HUDEP-2 (cell line): ENCODE results near the gene NFYB.
A peak's percentile ranks its signal among the peaks of the same experiment; 100 is the strongest.
"Not testable (repeated sequence)": the region's sequence is repeated elsewhere in the genome, so short reads cannot be mapped to it uniquely, and the experiment has no call there.

Experiments used
- DNase-seq, 76 experiments: peaks; one replicate each; lab custom pipeline; 2025; ENCODE audit not compliant: unreplicated experiment in 76 of 76; lab: John Stamatoyannopoulos, UW

Gene NFYB

GRCh38 chr12:104122298-104122697 lies 15.7 kb downstream of the NFYB start:
- no peak for DNase-seq

- DNase-seq = no peak
Measured at GRCh38 chr12:104121001-104121400, 17.0 kb downstream of the NFYB start.

- DNase-seq = no peak
Measured at GRCh38 chr12:104115587-104115975, 22.4 kb downstream of the NFYB start.

- DNase-seq = not testable (repeated sequence)
Measured at GRCh38 chr12:104114834-104115586, 23.0 kb downstream of the NFYB start.

GRCh38 chr12:104109446-104110271 lies 28.4 kb downstream of the NFYB start:
- no peak for DNase-seq

GRCh38 chr12:104108755-104109445 lies 29.1 kb downstream of the NFYB start:
- DNase-seq = peak in 72 of 76 experiments; percentile 5 to 81 (median 60)

- DNase-seq = no peak
Measured at GRCh38 chr12:104106965-104107364, 31.0 kb downstream of the NFYB start.

- no peak for DNase-seq
Measured at GRCh38 chr12:104105461-104105860, 32.5 kb downstream of the NFYB start.

GRCh38 chr12:104097954-104098353 lies 40.1 kb downstream of the NFYB start:
- no peak for DNase-seq

- DNase-seq = no peak
Measured at GRCh38 chr12:104095289-104095688, 42.7 kb downstream of the NFYB start.

- no peak for DNase-seq
Measured at GRCh38 chr12:104094284-104094683, 43.7 kb downstream of the NFYB start.

GRCh38 chr12:104091136-104091535 lies 46.9 kb downstream of the NFYB start:
- DNase-seq = no peak

GRCh38 chr12:104090685-104091084 lies 47.3 kb downstream of the NFYB start:
- peak in 2 of 76 experiments; percentile 1 to 8 for DNase-seq

GRCh38 chr12:104083769-104084475 lies 54.1 kb downstream of the NFYB start:
- no peak for DNase-seq

- no peak for DNase-seq
Measured at GRCh38 chr12:104080764-104081163, 57.2 kb downstream of the NFYB start.

- DNase-seq = no peak
Measured at GRCh38 chr12:104079024-104079423, 59.0 kb downstream of the NFYB start.

- no peak for DNase-seq
Measured at GRCh38 chr12:104073699-104074098, 64.3 kb downstream of the NFYB start.

- DNase-seq = no peak
Measured at GRCh38 chr12:104072099-104072498, 65.9 kb downstream of the NFYB start.
